GM18909 (cell line): Measurements from ENCODE around the gene UNC119B.
A peak's percentile ranks its signal among the peaks of the same experiment; 100 is the strongest.
"Not testable (repeated sequence)": the region's sequence is repeated elsewhere in the genome, so short reads cannot be mapped to it uniquely, and the experiment has no call there.

Experiments used
- ATAC-seq: cut with Tn5 transposase; IDR thresholded peaks from one replicate; pipeline ENCODE4 v1.9.1; 2021; ENCODE audit warnings: mild to moderate bottlenecking; ENCODE audit not compliant: unreplicated experiment, poor library complexity

UNC119B gene

DNA sequence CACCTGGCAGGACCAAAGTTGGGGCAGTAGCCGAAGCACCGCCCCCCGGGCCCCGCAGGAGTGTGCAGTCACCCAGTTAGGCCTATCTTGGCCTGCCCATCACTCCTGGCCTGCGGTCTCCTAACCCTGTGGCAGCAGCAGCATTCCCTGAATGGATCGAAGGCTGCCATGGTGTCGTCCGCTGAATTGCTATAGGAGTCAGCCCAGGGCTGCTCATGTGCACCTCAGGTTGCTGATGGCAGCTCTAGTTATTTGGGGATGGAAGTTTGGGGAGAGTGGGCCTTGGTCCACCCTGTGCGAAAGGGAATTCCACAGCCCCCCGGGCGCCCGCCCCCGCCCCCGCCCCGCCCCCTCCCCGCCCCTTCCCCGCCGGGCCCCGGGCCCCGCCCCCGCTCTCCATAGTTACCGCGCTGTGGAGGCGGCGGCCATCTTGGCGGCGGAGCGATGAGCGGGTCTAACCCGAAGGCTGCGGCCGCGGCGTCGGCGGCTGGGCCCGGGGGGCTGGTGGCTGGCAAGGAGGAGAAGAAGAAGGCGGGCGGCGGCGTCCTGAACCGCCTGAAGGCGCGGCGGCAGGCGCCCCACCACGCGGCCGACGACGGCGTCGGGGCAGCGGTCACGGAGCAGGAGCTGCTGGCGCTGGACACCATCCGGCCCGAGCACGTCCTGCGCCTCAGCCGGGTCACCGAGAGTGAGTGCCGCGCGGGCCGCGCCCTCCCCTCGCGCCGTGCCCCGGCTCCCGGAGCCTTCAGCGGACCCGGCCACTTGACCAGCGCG is at the start of gene UNC119B:
TSS of gene UNC119B (plus strand) at position 428 of the 774 bp plus-strand sequence. CDS start at position 445, 17 bp downstream.
- peak; percentile 74 for ATAC-seq

DNA sequence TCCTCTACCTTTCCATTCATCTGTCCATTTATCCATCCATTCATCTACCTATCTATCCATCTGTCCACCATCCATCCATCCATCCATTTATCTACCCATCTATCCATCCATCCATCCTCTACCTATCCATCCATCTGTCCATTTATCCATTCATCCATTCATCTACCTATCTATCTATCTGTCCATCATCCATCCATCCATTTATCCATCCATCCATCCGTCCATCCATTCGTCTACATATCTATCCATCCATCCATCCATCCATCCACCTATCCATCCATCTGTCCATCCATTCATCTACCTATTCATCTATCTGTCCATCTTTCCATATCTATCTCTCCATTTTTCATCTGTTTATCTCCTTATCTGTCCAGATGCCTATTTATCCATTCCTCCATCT is 48.8 kb upstream of the UNC119B start:
- ATAC-seq: no peak

DNA sequence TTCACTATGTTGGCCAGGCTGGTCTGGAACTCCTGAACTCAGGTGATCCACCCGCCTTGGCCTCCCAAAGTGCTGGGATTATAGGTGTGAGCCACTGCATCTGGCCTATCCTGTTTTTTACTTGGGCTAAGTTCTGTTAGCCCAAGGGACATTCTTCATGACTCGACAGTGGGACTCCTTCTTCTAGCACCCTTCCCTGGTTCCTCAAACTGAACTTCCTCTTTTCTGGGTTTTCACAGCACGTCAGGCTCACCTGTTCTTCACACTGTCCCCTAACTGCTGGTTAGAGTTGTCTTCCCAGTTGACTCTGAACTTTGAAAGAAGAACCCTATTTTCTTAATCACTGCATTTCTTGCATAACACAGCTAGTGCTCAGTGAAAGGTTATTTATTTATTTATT is 47.4 kb upstream of the UNC119B start:
- peak; percentile 58 for ATAC-seq

DNA sequence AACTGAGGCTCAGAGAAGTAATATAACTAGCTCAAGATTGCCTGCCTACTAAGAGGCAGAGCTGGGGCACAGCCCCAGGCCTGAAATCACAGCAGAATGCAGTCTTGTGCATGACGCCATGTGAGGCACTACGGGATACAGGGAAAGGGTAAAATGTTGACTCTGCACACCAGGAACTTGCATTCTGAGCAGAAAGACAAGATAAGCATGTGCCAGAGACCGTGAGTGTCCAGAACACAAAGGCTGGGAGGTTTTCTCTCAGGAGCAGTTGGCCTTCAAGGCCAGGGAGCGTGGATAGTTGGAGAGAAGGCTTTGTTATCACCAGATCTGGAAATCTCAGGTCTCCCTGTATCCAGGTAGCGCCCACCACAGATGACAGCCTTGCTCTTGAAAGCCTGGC is 46.5 kb upstream of the UNC119B start:
- no peak for ATAC-seq

DNA sequence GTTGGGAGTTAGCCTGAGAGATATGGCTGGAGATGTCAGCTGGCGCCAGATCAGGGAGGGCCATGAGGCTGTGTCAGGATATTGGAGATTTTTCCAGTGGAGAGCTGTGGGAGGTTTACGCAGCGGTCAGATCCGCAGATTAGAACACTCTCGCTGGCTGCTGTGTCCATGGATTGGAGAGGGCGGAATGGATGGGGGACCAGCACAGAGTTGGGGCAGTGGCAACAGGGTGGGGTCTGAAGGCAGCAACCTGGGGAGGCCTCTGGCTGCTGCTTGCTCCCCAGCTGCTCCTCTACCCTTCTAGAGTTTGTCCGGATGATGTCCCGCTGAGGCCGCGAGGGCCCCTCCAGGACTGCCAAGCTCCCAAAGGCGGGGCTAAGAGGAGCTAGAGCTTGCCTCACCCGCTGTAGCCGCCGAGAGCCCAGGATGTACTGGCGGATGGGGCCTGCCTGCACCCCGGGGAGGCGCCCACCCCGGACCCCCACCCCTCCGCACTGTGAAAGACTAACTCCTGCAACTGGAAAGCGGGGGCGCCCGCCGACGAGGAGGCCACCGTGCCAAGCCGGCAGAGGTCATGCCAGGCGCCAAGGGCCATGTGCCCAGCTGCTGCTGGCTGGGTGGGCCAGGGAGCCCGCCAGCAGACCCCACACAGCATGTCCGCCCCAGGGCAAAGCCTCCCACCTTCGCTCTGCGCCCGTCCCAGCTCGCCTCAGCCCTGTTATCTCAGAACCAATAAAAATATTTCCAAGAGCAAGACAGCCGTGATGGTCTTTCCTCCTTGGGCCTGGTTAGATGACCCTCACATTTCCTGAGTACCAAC is 43.5 kb upstream of the UNC119B start:
- no peak for ATAC-seq

DNA sequence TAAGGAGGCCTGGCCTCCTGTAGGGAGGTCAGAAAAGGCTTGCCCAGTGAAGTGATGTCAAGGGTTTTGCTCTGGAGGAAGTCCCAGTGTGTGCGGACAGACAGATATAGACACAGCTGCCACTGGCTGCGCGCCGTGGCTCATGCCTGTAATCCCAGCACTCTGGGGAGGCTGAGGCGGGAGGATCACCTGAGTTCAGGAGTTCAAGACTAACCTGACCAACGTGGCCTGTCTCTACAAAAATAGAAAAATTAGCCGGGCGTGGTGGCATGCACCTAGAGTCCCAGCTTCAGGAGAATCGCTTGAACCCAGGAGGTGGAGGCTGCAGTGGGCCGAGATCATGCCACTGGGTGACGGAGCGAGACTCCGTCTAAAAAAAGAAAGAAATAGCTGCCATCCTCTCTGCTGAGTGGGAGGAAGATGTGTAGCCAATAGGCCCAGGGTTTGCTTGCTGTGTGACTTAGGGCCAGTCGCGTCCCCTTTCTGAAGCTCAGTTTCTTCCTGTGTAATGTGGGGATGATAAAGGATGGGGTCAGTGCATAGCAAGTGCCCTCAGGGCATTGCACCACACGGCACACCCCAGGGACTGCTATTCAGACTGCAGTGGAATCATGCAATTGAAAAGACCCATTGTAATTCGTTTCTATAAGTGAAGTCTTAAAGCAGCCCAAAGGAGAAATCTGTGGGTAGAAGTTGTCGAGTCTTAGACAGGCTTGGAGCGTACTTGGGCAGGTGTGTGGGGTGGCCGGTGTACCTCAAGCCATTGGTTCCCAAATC is 42.0 kb upstream of the UNC119B start:
- ATAC-seq: no peak

DNA sequence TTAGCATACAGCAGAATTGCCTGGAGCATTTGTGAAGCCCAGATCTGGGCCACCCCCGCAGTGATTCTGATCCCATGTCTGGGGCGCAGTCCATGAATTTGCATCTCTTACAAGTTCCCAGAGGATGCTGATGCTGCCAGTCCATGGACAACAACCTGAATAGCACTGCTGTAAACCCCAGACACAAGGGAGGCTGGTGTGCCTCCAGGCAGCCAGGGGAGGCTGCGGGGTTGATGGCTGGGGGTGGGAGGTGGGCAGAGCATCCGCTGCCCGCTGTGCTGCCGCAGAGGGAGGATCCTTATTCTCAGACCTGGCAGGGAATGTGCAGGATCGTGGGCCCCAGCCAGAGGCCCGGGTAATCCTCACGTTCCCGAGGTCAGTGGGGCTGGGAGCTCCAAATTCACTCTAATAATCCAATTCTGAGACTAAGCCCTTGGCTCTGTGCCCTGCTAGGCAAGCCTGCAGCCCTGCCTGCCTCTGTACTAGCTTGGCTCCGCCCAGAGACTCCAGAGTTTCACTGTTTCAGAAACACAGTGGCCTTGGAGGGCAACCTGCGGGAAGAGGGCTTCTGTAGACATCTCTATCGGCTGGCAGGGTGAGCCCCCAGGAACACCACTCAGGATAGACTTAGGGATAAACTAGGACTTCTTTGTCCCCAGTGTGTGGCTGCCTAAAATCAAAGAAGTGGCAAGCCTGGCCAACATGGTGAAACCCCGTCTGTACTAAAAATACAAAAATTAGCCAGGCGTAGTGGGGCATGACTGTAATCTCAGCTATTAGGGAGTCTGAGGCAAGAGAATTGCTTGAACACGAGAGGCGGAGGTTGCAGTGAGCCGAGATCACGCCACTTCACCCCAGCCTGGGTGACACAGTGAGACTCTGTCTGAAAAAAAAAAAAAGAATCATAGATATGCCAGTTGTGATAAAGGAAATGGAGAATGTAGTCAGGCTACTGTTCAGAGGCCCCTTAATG is 41.1 kb upstream of the UNC119B start:
- ATAC-seq: peak; percentile 71

DNA sequence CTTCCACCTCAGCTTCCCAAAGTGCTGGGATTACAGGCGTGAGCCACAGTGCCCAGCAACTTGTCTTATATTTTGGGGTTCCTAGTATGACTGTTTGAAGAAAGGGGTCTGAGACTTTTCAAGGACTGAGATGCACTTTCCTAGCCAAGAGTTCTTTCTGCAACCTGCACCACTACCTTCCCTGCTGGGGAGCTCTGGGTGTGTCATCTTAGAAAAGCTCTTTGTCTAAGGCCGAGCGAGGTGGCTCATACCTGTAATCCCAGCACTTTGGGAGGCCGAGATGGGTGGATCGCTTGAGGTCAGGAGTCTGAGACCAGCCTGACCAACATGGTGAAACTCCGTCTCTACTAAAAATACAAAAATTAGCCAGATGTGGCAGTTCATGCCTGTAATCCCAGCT is 40.0 kb upstream of the UNC119B start:
- ATAC-seq: not testable (repeated sequence)

DNA sequence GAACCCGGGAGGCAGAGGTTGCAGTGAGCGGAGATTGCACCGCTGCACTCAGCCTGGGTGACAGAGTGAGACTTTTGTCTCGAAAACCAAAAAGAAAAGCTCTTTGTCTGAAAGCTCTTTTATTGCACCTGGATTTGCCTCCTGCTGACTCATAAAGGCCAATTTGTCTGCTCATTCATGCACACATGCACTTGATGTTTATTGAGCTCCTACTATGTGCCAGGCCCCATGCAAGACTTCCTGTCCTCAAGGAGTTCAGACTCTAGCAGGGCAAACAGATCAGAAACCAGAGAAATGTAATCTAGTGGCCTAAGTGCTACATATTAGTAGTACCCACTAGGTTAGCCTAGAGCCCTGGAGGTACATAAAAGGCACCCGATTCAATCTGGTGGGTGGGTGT is 39.6 kb upstream of the UNC119B start:
- no peak for ATAC-seq

DNA sequence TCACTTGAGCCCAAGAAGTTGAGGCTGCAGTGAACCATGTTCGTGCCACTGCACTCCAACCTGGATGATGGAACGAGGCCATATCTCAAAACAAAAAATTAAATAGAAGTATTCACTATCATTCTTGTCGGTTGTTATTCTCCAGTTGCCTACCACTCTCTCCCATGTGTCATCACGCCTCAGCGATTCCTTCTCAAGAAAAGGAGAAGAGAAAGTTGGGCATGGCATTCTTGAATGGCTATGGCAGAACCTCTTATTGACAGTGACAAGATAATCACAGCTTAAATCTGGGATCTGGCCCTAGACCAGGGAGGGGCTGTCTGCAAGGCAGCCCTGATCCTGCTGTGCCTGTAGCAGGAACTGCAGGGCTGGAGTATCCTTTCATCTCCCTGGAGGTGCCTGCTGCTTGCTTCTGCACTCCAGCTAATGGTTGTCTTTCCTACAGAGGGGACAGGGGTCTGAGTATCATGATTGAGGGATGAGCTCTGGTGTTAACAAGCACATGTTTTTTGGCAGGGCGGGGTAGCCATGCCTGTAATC is 36.1 kb upstream of the UNC119B start:
- ATAC-seq: no peak

DNA sequence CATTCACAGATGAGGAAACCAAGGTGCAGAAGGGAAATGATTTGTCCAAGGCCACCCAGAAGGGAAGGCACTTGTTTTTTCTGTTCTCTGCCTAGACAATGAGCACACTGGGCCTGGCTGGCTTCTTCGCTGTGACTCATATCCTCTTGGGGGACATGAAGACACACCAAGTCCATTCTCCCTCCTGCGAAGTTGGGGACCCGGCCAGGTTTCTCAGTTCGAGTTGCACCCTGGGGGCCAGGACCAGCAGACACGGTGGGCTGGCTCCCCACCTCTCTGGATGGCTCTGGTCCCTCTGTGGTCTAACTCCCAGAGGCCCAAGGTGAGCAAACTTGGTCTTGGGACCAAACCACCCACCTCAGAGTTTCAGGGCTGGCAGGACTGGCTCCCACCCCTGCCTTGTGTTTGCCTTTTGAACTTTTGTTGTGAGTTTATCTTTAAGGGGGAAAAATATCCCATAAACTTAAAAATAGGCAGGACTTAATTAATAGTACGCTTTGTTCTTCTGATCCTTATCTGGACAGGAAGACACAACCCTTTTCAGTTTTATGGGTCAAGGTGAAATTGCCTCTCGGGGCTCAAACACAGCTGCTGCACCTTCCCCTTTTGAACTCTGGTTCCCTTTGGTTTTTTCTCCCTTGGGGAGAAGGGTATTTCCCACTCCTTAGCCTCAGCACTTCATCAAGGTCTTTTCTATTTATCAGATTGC is 32.3 kb upstream of the UNC119B start:
- ATAC-seq: peak; percentile 65

DNA sequence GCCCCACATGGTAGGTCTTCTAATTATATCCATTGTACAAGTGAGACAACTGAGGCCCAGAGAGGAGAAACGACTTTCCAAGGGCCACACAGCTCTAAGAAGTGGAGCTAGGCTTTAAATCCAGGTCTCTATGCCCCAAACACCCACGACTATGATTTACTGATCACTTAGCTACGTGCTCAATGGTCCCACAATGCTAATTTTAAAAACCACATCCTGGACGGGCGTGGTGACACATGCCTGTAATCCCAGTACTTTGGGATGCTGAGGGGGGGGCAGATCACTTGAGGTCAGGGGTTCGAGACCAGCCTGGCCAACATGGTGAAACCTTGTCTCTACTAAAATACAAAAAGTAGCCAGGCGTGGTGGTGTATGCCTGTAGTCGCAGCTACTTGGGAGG is 31.7 kb upstream of the UNC119B start:
- peak; percentile 10 for ATAC-seq

DNA sequence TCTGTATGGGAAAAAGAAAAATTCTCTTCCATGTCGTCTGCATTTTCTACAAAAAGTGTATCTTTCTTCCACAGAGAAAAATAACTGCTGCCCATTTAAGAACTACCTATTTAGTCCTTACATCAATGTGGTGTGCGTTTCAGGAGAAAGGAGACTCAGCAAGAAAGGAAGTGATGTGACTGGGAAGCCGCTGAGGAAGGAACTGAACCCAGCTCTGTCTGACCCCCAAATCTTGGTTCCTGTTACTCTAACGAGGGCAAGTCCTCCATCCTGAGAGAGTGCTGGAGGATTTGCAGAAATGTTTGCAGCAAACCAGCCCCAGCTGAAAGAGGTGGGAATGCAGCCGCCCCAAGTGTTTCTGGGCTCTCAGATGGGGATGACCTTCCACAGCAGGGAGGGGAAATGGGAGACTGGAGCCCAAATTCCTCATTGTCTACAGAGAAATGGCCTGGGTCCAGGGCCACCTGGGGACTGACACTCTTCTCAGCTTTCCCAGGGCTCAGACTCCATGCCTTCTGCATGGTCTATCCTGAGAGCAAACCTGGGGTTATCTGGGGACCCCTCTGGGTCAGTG is 30.0 kb upstream of the UNC119B start:
- ATAC-seq: no peak

DNA sequence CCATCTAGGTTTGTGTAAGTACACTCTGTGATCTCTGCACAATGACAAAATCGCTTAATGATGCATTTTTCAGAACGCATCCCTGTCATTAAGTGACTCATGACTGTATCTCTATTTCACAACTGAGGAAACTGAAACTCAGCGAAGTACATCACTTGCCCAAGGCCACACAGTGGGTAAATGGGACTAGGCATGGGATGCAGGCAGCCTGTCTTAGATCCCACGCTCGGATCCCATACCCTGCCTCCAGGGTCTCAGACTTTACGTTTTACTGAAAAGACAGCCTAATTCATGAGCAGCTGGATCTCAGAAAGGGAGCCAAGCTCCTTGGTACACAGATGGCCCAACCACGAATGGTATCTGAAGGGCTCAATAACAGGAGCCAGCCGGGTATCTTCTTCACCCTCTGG is 25.7 kb upstream of the UNC119B start:
- ATAC-seq: no peak

DNA sequence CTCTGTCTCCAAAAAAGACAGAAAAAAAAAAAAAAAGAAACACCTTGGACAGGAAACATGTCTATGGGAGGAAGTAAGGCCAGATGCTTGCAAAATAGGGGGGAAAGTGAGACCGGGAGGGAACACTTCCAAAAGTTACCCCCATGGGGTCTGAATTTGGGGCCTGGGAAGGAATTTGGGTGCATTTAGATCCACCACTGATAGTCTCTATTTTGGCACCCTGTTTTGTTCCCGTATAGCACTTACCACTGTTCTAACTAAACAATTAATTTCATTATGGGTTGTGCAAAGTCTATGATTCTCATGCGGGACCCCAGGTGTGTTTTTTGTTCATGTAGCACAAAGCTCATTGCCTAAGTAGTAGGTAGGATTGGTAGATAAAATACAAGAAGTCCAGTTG is 24.7 kb upstream of the UNC119B start:
- ATAC-seq: no peak

DNA sequence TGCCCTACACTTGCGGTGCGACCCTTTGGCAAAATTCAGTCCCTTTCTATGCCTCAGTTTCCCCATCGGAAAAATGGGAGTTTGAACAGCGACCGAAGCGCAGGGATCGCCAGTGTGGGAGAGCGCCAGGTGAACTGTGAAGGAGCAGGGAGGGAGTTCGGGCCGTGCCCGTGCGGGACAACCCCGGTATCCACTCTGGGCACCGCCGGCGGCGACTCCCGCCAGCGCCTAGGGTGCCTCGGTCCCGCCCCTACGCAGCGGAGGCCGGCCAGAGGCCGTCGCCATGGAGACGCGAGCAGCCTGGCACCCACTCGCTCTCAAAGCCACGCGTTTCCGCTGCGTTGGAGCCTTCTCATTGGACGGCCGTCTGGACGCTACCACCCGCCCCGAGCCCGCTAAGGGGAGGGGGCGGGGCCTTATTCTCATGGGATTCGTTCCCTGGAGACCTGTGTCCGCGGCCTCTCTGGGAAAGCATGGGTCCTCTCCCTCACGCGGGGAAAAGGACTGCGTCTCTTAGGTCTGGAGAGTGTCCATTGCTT is 24.0 kb upstream of the UNC119B start:
- peak; percentile 76 for ATAC-seq

DNA sequence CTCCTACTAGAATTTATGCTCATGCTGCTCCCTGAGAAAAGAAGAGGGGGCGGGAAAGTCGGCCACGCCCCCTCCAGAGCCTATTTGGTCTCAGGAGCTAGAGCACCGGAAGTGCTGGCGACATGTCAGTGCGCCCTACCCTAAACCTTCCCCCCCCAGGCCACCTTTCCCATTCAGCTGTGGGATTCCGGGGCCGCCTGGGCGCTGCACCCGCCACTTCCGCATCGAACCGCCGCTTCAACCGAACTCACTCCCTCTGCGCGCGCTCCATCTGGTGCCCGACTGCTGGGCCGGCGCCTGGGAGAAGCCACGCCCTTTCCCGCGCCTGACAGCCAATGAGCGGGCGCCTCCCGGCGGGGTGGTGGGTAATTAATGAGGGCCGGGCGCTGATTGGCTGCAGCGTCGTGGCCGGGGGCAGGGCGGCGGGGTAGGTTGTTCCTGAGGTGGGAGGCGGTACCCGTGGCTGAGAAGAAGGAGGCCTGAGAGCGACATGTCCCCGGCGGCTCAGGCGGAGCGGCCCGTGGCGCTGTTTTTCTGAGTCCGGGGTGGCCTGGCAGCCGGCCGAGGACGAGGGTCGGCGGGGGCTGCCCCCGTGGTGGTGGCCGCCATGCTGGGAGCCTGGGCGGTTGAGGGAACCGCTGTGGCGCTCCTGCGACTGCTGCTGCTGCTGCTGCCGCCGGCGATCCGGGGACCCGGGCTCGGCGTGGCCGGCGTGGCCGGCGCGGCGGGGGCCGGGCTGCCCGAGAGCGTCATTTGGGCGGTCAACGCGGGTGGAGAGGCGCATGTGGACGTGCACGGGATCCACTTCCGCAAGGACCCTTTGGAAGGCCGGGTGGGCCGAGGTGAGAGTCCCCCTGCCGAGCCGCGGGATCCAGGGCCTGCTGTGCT is 23.3 kb upstream of the UNC119B start, which contains the start of gene MLEC:
TSS of gene MLEC (plus strand) at position 460 of the 888 bp plus-strand sequence. CDS start at position 608, 148 bp downstream.
- peak; percentile 78 for ATAC-seq
